ENCODE results near the gene ZRANB1.

The ZRANB1 gene

GRCh38 chr10:124998624-124999291 is 56.8 kb downstream of the ZRANB1 start:
- Histone ChIP-seq H3K27ac (ENCODE audit: low read depth, low read length) (no peak overlapping the region), H3K4me2 (ENCODE audit: low read depth, low read length, poor library complexity, severe bottlenecking) (no peak overlapping the region), H3K9ac (ENCODE audit: low read length) (no peak overlapping the region), H3F3A (ENCODE audit: insufficient read depth) (no peaks in the 10 kb centered on the region), H3K79me2 (ENCODE audit: insufficient read depth, low read length) (no peaks in the 10 kb centered on the region), H2AFZ (ENCODE audit: low read depth, low read length, severe bottlenecking) (no peak overlapping the region), H4K20me1 (ENCODE audit: low read depth, low read length) (no peaks in the 10 kb centered on the region), H3K27me3 (ENCODE audit: low read length) (no peaks in the 10 kb centered on the region), H3K36me3 (ENCODE audit: low read length) (no peaks in the 10 kb centered on the region), H3K9me3 (ENCODE audit: insufficient read depth, low read length) (no peaks in the 10 kb centered on the region), H3K4me3 (ENCODE audit: insufficient read depth, low read length, poor library complexity, severe bottlenecking) (no peak overlapping the region), H3K9me2 (replicated peaks; ENCODE audit: insufficient read depth, low read length) (no peaks in the 10 kb centered on the region)
- no peak for TF ChIP-seq CTCF (IDR thresholded peaks at IDR 0.05; ENCODE audit: insufficient read depth, low read length, poor library complexity, severe bottlenecking)
- TF ChIP-seq EZH2phosphoT487 (conservative IDR thresholded peaks at IDR 0.05; ENCODE audit: low read length), result no peak

DNA sequence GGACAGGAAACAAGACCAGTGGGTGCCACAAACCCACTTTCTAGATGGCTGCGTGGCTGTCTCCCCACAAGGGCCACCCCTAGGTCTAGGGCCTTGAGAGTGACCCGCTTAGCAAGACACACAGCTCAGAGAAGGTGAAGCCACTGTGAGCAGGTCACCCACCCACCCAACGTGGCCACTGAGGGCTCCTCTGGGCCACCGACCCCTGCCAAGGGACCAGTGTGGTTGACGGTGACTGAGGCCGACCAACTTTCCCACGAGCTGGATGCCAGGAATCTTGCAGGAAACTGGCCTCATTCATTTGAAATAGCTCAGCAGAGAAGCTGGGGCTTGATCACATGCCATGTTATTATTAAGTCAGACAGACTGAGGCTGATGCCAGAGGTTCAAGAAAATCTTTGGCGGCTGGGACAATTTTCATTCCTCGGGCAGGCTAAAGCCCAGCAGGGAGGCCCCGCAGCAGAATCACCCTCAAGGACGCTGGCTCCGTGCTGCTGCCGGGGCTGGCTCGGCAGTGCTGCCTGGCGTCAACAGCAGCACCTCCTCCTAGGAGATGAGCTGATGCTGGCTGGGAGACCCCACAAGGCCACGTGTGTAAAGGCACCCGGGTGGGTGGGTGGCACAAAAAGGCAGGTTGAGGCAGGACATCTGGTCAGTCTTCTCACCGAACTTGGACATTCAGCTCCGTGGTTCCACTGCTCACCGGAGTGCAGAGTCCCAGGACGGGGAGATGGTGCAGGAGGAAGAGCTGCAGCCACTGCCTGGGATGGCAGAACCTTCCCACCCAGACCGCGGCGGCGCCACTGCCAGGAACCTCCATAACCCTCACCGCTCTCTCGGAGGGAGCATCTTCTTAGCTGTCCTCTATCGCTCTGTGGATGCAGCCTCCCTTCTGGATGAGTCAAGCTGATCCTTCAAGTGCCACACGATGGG is 57.8 kb downstream of the ZRANB1 start:
- no peak overlapping the region for H3K9ac ChIP-seq (ENCODE audit: low read length)
- no peaks in the 10 kb centered on the region for H3F3A ChIP-seq (ENCODE audit: insufficient read depth)
- no peaks in the 10 kb centered on the region for H3K9me2 ChIP-seq (replicated peaks; ENCODE audit: insufficient read depth, low read length)
- H3K4me3 ChIP-seq (ENCODE audit: insufficient read depth, low read length, poor library complexity, severe bottlenecking), result no peak overlapping the region
- H3K4me2 ChIP-seq (ENCODE audit: low read depth, low read length, poor library complexity, severe bottlenecking), result no peak overlapping the region
- no peak overlapping the region for H2AFZ ChIP-seq (ENCODE audit: low read depth, low read length, severe bottlenecking)
- H3K79me2 ChIP-seq (ENCODE audit: insufficient read depth, low read length), result no peaks in the 10 kb centered on the region
- H3K9me3 ChIP-seq (ENCODE audit: insufficient read depth, low read length), result no peaks in the 10 kb centered on the region
- no peak overlapping the region for H3K27ac ChIP-seq (ENCODE audit: low read depth, low read length)
- H3K36me3 ChIP-seq (ENCODE audit: low read length), result no peaks in the 10 kb centered on the region
- H3K27me3 ChIP-seq (ENCODE audit: low read length), result no peaks in the 10 kb centered on the region
- TF ChIP-seq EZH2phosphoT487 (conservative IDR thresholded peaks at IDR 0.05; ENCODE audit: low read length) (no peak), CTCF (IDR thresholded peaks at IDR 0.05; ENCODE audit: insufficient read depth, low read length, poor library complexity, severe bottlenecking) (no peak)
- H4K20me1 ChIP-seq (ENCODE audit: low read depth, low read length), result no peaks in the 10 kb centered on the region

GRCh38 chr10:125000366-125001312 is 58.7 kb downstream of the ZRANB1 start:
- H3F3A ChIP-seq (ENCODE audit: insufficient read depth), result no peaks in the 10 kb centered on the region
- H3K4me3 ChIP-seq (ENCODE audit: insufficient read depth, low read length, poor library complexity, severe bottlenecking), result no peak overlapping the region
- no peaks in the 10 kb centered on the region for H3K9me2 ChIP-seq (replicated peaks; ENCODE audit: insufficient read depth, low read length)
- H3K9ac ChIP-seq (ENCODE audit: low read length), result no peak overlapping the region
- TF ChIP-seq EZH2phosphoT487 (conservative IDR thresholded peaks at IDR 0.05; ENCODE audit: low read length) (no peak), CTCF (IDR thresholded peaks at IDR 0.05; ENCODE audit: insufficient read depth, low read length, poor library complexity, severe bottlenecking) (no peak)
- no peak overlapping the region for H3K27ac ChIP-seq (ENCODE audit: low read depth, low read length)
- H3K36me3 ChIP-seq (ENCODE audit: low read length), result no peaks in the 10 kb centered on the region
- no peaks in the 10 kb centered on the region for H3K9me3 ChIP-seq (ENCODE audit: insufficient read depth, low read length)
- no peaks in the 10 kb centered on the region for H4K20me1 ChIP-seq (ENCODE audit: low read depth, low read length)
- no peaks in the 10 kb centered on the region for H3K79me2 ChIP-seq (ENCODE audit: insufficient read depth, low read length)
- H3K4me2 ChIP-seq (ENCODE audit: low read depth, low read length, poor library complexity, severe bottlenecking), result no peak overlapping the region
- no peaks in the 10 kb centered on the region for H3K27me3 ChIP-seq (ENCODE audit: low read length)
- H2AFZ ChIP-seq (ENCODE audit: low read depth, low read length, severe bottlenecking), result no peak overlapping the region

All from SU-DHL-6 (cell line).